Body of pancreas (tissue), 4 donors: ENCODE measurements around the gene COL26A1. TPM values are rescaled to one million over a fixed set of nuclear protein-coding genes. Genes with fewer than 3 reads are reported as not detected.

Experiments
- ATAC-seq: fragments of 150-250 bp; one replicate; pipeline ENCODE4 v1.9.1; 2016
- DNase-seq, 4 donors: peaks; one replicate each; pipeline ENCODE4 v3.0.0-alpha.2; 2019
- H3K27ac ChIP-seq, 4 donors: fragments of 200-600 bp; sonication (generic); 1 replicate in 3 of 4; 2 replicates in 1 of 4; pipeline versions ENCODE4 v1.5.1 to v1.6.1; 2016 to 2019; ENCODE audit warnings: mild to moderate bottlenecking in 1 of 4, mixed read lengths in 1 of 4, moderate library complexity in 1 of 4
- H3K27me3 ChIP-seq, 2 donors: fragments of 200-600 bp; sonication (generic); one replicate each; pipeline ENCODE4 v1.6.0; 2016; ENCODE audit warnings: mild to moderate bottlenecking in 1 of 2
- H3K36me3 ChIP-seq, 2 donors: fragments of 200-600 bp; sonication (generic); replicated peaks in 1 of 2; 2 replicates each; pipeline ENCODE4 v1.5.1; 2016; ENCODE audit warnings: low read depth in 2 of 2; ENCODE audit not compliant: insufficient read depth in 1 of 2
- H3K4me1 ChIP-seq: fragments of 200-600 bp; sonication (generic); one replicate; pipeline ENCODE4 v1.6.0; 2016
- H3K4me3 ChIP-seq, 2 donors: fragments of 200-600 bp; sonication (generic); 1 replicate in 1 of 2; 2 replicates in 1 of 2; pipeline ENCODE4 v1.5.1; 2016 to 2019
- H3K9me3 ChIP-seq, 3 donors: fragments of 200-600 bp; sonication (generic); 1 replicate in 2 of 3; 2 replicates in 1 of 3; pipeline ENCODE4 v1.5.1; 2016
- POLR2A ChIP-seq, 3 donors: fragments of 450-650 bp; IDR thresholded peaks; one replicate each; pipeline ENCODE4 v1.6.1; 2016; ENCODE audit warnings: antibody characterized with exemption in 3 of 3, mild to moderate bottlenecking in 2 of 3
- WGBS, 2 donors: methylation state at CpG; one replicate each; pipeline ENCODE4 v1.1.5; 2017; 5-methylcytosine and 5-hydroxymethylcytosine counted together
- intact Hi-C: fragments of 100-400 bp; cut with DNase I; formaldehyde crosslinking; loops from one replicate; pipeline ENCODE4 v1.15.1; 2023
- total RNA-seq, 2 donors: library from RNA; depleted of rRNA; stranded (reverse); fragments of >200 nt; gene quantifications; one replicate each; pipeline ENCODE4 v1.1.0, GENCODE V29; 2016
- TF ChIP-seq, protein P1 (sequence below), 7 experiments: fragments of 450-650 bp in 4 of 7; fragments of 200-600 bp in 3 of 7; sonication (generic) in 3 of 7; IDR thresholded peaks; one replicate each; pipeline ENCODE4 v1.5.1; 2016 to 2019; ENCODE audit warnings: antibody characterized with exemption in 7 of 7

COL26A1 gene
- total RNA-seq, 2 donors from 2014 or later: 0.78 to 2.0 TPM

DNA sequence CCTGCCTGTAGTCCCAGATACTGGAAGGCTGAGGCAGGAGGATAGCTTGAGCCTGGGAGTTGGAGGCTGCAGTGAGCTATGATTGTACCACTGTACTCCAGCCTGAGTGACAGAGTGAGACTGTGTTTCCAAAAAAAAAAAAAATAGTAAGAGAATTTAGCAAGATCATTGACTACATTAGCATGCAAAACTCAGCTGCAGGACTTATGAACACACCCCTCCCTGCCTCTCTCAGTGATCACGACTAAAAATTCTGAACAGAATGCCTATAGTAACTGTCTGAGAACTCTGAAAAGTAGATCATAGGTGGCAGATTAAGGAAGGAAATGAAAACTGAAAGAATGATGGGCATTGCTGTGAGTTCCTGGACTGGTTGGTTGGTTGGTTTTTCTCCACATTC lies 215.9 kb downstream of the COL26A1 start:
- H3K4me3 ChIP-seq: no peak overlapping the region
- H3K9me3 ChIP-seq: no peaks in the 10 kb centered on the region
- no peak for DNase-seq
- H3K4me1 ChIP-seq: no peaks in the 10 kb centered on the region
- H3K27ac ChIP-seq: no peak overlapping the region
- H3K27me3 ChIP-seq: no peaks in the 10 kb centered on the region
- H3K36me3 ChIP-seq: no peaks in the 10 kb centered on the region
- WGBS, 2 donors: 36 to 57% methylated on average over 1 of the region's 1 CpG
- ATAC-seq: no peak
- intact Hi-C loops: no loop called here
- TF ChIP-seq, protein P1, sequence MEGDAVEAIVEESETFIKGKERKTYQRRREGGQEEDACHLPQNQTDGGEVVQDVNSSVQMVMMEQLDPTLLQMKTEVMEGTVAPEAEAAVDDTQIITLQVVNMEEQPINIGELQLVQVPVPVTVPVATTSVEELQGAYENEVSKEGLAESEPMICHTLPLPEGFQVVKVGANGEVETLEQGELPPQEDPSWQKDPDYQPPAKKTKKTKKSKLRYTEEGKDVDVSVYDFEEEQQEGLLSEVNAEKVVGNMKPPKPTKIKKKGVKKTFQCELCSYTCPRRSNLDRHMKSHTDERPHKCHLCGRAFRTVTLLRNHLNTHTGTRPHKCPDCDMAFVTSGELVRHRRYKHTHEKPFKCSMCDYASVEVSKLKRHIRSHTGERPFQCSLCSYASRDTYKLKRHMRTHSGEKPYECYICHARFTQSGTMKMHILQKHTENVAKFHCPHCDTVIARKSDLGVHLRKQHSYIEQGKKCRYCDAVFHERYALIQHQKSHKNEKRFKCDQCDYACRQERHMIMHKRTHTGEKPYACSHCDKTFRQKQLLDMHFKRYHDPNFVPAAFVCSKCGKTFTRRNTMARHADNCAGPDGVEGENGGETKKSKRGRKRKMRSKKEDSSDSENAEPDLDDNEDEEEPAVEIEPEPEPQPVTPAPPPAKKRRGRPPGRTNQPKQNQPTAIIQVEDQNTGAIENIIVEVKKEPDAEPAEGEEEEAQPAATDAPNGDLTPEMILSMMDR (IDR thresholded peaks at IDR 0.05): no peak
- no peak for TF ChIP-seq POLR2A (IDR thresholded peaks at IDR 0.05)

DNA sequence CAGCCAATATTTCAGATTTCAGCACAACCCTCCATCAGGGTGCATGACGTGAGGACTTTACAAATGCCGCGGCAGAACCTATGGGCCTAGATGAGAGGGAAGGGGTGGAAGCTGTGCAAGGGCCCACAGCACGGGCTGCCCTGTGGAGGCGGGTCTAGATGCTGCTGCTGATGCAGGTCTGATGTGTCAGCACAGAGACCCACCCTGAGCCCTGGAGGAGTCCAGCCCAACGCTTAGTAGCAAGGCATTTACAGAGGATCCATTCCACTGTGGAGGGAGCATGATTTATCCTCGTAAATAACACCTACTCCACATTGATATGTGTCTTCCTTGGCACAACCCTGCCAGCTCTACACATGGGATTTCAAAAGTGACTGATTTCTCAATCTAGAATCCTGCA lies 217.9 kb downstream of the COL26A1 start:
- TF ChIP-seq POLR2A (IDR thresholded peaks at IDR 0.05): no peak
- TF ChIP-seq, protein P1 (IDR thresholded peaks at IDR 0.05): no peak
- Histone ChIP-seq H3K27me3 (no peaks in the 10 kb centered on the region), H3K9me3 (no peaks in the 10 kb centered on the region), H3K4me3 (no peak overlapping the region), H3K4me1 (no peaks in the 10 kb centered on the region), H3K27ac (no peak overlapping the region), H3K36me3 (no peaks in the 10 kb centered on the region)
- intact Hi-C loops: no loop called here
- 66 to 83% methylated on average over 4 to 7 of the region's 7 CpGs for WGBS, 2 donors
- no peak for ATAC-seq
- DNase-seq: no peak

DNA sequence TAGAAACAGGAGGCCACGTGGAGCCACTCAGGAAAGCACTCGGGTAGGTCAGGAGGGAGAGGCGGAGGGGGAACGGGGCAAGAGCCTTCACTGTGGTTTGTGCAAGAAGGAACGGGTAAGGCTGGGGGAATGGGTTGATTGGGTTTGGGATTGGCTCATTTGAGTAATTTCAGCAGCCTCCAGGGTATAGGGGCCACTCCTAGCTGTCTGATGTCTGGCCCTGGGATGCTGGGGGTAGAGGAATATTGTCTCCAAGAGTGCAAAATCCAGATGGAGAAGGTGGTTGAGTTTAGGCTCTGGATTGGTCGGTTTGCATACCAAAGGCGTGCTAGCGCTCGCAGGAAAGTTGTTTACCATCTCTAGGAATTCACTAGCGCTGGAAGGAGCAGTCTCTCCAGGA lies 219.2 kb downstream of the COL26A1 start:
- intact Hi-C loops: no loop called here
- Histone ChIP-seq H3K4me3 (no peak overlapping the region), H3K36me3 (no peaks in the 10 kb centered on the region), H3K27me3 (no peaks in the 10 kb centered on the region), H3K4me1 (no peaks in the 10 kb centered on the region), H3K27ac (no peak overlapping the region), H3K9me3 (no peaks in the 10 kb centered on the region)
- WGBS, 2 donors: 57 to 58% methylated on average over 10 of the region's 10 CpGs
- no peak for ATAC-seq
- no peak for TF ChIP-seq POLR2A (IDR thresholded peaks at IDR 0.05)
- TF ChIP-seq, protein P1 (IDR thresholded peaks at IDR 0.05): no peak
- DNase-seq: no peak

DNA sequence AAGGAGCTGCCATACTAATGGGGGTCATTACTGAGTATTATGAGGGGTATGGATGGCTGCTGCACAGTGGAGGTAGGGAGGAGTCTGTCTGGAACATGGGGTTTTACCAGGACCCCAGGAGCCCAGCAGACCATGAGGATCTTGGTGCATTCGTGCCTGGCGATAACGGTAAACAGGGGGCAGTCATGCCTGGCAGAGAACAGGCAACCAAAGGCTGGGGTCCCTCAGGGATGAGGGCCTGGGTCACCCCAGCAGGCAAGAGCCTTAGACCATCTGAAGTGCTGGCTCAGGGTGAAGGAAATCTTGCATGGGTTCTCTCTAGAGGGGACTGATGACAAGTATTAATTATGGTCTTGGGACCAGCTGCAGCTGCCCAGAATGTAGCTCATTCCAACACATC lies 220.3 kb downstream of the COL26A1 start:
- intact Hi-C loops: no loop called here
- TF ChIP-seq, protein P1 (IDR thresholded peaks at IDR 0.05): no peak
- no peak for ATAC-seq
- Histone ChIP-seq H3K4me1 (no peaks in the 10 kb centered on the region), H3K36me3 (no peaks in the 10 kb centered on the region), H3K9me3 (no peaks in the 10 kb centered on the region), H3K27me3 (no peaks in the 10 kb centered on the region), H3K4me3 (no peak overlapping the region), H3K27ac (no peak overlapping the region)
- no peak for DNase-seq
- 86 to 87% methylated on average over 3 of the region's 3 CpGs for WGBS, 2 donors

DNA sequence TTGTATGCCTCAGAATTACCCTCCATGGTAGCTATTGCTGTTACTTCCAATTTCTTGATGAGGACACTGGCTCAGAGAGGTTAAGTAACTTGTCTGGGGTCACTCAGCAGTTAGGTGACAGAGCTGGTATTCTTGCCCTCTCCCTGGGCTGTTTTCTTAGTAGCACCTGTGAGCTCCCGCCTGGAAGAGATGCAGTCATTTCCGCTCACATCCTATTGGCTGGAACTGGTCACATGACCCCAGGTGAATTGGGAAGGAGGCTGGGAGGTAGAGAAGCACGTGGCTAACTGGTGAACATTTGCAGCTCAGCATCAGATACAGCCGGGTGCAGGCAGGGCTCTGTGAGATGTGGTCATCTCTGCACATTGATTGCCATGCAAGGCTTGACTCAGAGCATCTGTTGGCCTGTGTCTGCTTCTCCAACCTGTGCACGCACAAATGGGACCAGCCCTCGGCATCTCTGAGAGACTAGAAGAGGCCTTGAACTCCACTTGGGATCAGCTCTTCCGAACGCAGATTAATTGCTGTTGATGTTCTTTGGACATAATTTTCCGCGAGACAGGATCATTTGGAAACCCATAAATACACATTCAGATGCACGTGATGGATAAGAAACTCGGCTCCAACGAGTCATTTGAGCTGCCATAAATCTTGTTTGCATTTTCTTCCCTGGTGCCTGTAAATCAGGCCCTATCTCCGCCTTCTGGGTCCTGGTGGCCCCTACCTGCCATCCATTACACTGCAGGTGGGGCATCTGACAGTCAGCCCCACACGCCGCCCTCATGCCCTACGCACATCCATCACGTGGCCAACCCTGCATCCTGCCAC lies 223.6 kb downstream of the COL26A1 start:
- Histone ChIP-seq H3K4me1 (no peaks in the 10 kb centered on the region), H3K9me3 (no peaks in the 10 kb centered on the region), H3K27ac (no peak overlapping the region), H3K27me3 (no peaks in the 10 kb centered on the region), H3K36me3 (no peaks in the 10 kb centered on the region), H3K4me3 (no peak overlapping the region)
- intact Hi-C loops: no loop called here
- no peak for ATAC-seq
- DNase-seq: no peak
- TF ChIP-seq, protein P1 (IDR thresholded peaks at IDR 0.05): no peak
- no peak for TF ChIP-seq POLR2A (IDR thresholded peaks at IDR 0.05)
- WGBS, 2 donors: 67 to 71% methylated on average over 17 to 18 of the region's 18 CpGs
